ENCODE data around the gene CCDC15.

DNA sequence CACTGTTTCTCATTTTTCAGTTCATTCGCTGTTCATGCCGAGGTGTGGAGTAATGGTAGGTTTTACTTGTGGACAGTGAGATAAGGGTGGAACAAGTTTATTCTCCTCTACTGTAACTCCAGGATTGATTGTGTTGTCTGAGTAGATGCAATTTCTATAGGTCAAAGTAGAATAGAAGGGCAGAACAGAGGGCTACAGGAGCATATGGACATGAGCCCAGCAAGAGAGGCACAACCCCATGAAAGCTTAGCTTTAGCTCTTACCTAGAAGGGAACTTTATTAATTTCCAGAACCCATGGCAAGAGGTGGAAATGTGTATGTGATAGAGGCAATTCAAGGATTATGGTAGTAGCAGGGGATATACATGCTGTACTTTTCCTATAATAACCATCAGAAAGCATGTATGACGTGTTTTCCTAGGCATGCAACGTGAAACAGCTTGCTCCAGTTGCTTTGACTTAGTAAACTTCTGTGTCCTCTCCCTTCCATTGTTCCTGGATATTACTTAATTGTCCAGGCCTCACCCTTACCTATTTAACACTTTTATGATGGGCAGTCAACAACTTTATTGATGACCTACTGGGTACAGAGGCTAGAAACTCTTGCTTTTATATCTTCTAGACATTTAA, 95.3 kb downstream of the CCDC15 start:
- TF ChIP-seq, protein P1, sequence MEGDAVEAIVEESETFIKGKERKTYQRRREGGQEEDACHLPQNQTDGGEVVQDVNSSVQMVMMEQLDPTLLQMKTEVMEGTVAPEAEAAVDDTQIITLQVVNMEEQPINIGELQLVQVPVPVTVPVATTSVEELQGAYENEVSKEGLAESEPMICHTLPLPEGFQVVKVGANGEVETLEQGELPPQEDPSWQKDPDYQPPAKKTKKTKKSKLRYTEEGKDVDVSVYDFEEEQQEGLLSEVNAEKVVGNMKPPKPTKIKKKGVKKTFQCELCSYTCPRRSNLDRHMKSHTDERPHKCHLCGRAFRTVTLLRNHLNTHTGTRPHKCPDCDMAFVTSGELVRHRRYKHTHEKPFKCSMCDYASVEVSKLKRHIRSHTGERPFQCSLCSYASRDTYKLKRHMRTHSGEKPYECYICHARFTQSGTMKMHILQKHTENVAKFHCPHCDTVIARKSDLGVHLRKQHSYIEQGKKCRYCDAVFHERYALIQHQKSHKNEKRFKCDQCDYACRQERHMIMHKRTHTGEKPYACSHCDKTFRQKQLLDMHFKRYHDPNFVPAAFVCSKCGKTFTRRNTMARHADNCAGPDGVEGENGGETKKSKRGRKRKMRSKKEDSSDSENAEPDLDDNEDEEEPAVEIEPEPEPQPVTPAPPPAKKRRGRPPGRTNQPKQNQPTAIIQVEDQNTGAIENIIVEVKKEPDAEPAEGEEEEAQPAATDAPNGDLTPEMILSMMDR (IDR thresholded peaks at IDR 0.05; ENCODE audit: low read depth, low read length), result no peak
- TF ChIP-seq EZH2phosphoT487 (IDR thresholded peaks at IDR 0.05; ENCODE audit: low read depth), result no peak
